Esophagus (tissue), 2 donors: ENCODE results near the gene ZNG1F. TPM values are rescaled to one million over a fixed set of nuclear protein-coding genes. Genes with fewer than 3 reads are reported as not detected.
"Not testable (repeated sequence)": the region's sequence is repeated elsewhere in the genome, so short reads cannot be mapped to it uniquely, and the experiment has no call there.

Source experiments
- H3K27ac ChIP-seq, 2 donors: one replicate each; pipeline ENCODE4 v1.5.1; 2013; ENCODE audit warnings: low read depth in 2 of 2, mild to moderate bottlenecking in 2 of 2, inconsistent platforms in 1 of 2, low read length in 1 of 2, moderate library complexity in 1 of 2
- H3K27me3 ChIP-seq, 2 donors: one replicate each; pipeline ENCODE4 v1.6.1; 2013; ENCODE audit warnings: low read length in 2 of 2, control low read depth in 1 of 2, mild to moderate bottlenecking in 1 of 2; ENCODE audit not compliant: insufficient read depth in 2 of 2, control insufficient read depth in 1 of 2
- H3K36me3 ChIP-seq, 2 donors: one replicate each; pipeline ENCODE4 v1.6.1; 2013; ENCODE audit warnings: low read length in 1 of 2; ENCODE audit not compliant: control insufficient read depth in 2 of 2, insufficient read depth in 2 of 2
- H3K4me1 ChIP-seq, 2 donors: one replicate each; pipeline ENCODE4 v1.6.1; 2013; ENCODE audit warnings: low read length in 1 of 2; ENCODE audit not compliant: control insufficient read depth in 2 of 2, insufficient read depth in 2 of 2
- H3K4me3 ChIP-seq, 2 donors: one replicate each; pipeline ENCODE4 v1.5.1; 2013; ENCODE audit warnings: low read length in 2 of 2, mild to moderate bottlenecking in 2 of 2, low read depth in 1 of 2, moderate library complexity in 1 of 2
- H3K9me3 ChIP-seq, 2 donors: one replicate each; pipeline ENCODE4 v1.6.1; 2013; ENCODE audit warnings: mild to moderate bottlenecking in 2 of 2, low read depth in 1 of 2, low read length in 1 of 2, moderate library complexity in 1 of 2; ENCODE audit not compliant: control insufficient read depth in 2 of 2, insufficient read depth in 1 of 2
- WGBS, 2 donors: extraction: QIAGEN DNeasy Blood & Tissue Kit; methylation state at CpG; one replicate each; pipeline ENCODE4 v1.1.7; 2013; 5-methylcytosine and 5-hydroxymethylcytosine counted together
- polyA plus RNA-seq, 2 donors: library from polyadenylated mRNA; stranded (reverse); fragments of 200-250 nt; gene quantifications; one replicate each; pipeline ENCODE4 v1.2.3, GENCODE V29; 2013
- donor health status: healthy with polysubstance abuse.
- donor health status: Bipolar disorder and iron deficiency.

The ZNG1F gene
- polyA plus RNA-seq, 2 donors = 7.7 to 30.3 TPM

GRCh38 chr9:41219831-41220230 is 30.7 kb upstream of the ZNG1F start:
- not testable (repeated sequence) for H3K4me1 ChIP-seq, H3K9me3 ChIP-seq, H3K27me3 ChIP-seq, H3K36me3 ChIP-seq, H3K4me3 ChIP-seq, H3K27ac ChIP-seq
- WGBS, 2 donors = 86% methylated on average over 2 of the region's 4 CpGs; no CpG with 5 or more reads in 1 of the 2 donors

- WGBS, 2 donors = no CpG with 5 or more reads among the region's 11 CpGs
- H3K4me1 ChIP-seq, H3K9me3 ChIP-seq: not testable (repeated sequence)
Measured at GRCh38 chr9:41188439-41188838, 678 bp downstream of the ZNG1F start.

GRCh38 chr9:41174994-41175393 is 14.1 kb downstream of the ZNG1F start:
- H3K9me3 ChIP-seq, H3K27ac ChIP-seq, H3K4me3 ChIP-seq, H3K36me3 ChIP-seq, H3K27me3 ChIP-seq, H3K4me1 ChIP-seq: not testable (repeated sequence)
- 51 to 76% methylated on average over 1 to 2 of the region's 4 CpGs for WGBS, 2 donors

More at GRCh38 chr9:41188439-41188838, 678 bp downstream of the ZNG1F start:
- not testable (repeated sequence) for H3K27me3 ChIP-seq, H3K4me3 ChIP-seq, H3K36me3 ChIP-seq, H3K27ac ChIP-seq

GRCh38 chr9:41150116-41150515 is 39.0 kb downstream of the ZNG1F start:
- H3K27me3 ChIP-seq, H3K4me3 ChIP-seq, H3K9me3 ChIP-seq, H3K36me3 ChIP-seq, H3K4me1 ChIP-seq, H3K27ac ChIP-seq: not testable (repeated sequence)
- WGBS, 2 donors = 94 to 95% methylated on average over 11 to 14 of the region's 18 CpGs

GRCh38 chr9:41141878-41142277 is 47.2 kb downstream of the ZNG1F start:
- not testable (repeated sequence) for H3K4me3 ChIP-seq, H3K4me1 ChIP-seq, H3K27ac ChIP-seq, H3K9me3 ChIP-seq, H3K36me3 ChIP-seq, H3K27me3 ChIP-seq
- 89 to 97% methylated on average over 2 of the region's 2 CpGs for WGBS, 2 donors

- not testable (repeated sequence) for H3K9me3 ChIP-seq, H3K4me3 ChIP-seq, H3K36me3 ChIP-seq, H3K27me3 ChIP-seq, H3K27ac ChIP-seq, H3K4me1 ChIP-seq
- 70 to 85% methylated on average over 1 to 2 of the region's 15 CpGs for WGBS, 2 donors
Measured at GRCh38 chr9:41128581-41128980, 60.5 kb downstream of the ZNG1F start, which contains the start of gene FOXD4L6. TSS of gene FOXD4L6 (minus strand) at chr9:41128681. CDS start at chr9:41128383, 298 bp downstream.

GRCh38 chr9:41126746-41127446 is 62.2 kb downstream of the ZNG1F start:
- not testable (repeated sequence) for H3K27me3 ChIP-seq, H3K27ac ChIP-seq, H3K4me1 ChIP-seq, H3K4me3 ChIP-seq, H3K36me3 ChIP-seq, H3K9me3 ChIP-seq
- 5 to 9% methylated on average over 8 to 15 of the region's 45 CpGs for WGBS, 2 donors

- H3K9me3 ChIP-seq, H3K27ac ChIP-seq, H3K4me3 ChIP-seq, H3K4me1 ChIP-seq, H3K27me3 ChIP-seq, H3K36me3 ChIP-seq: not testable (repeated sequence)
- WGBS, 2 donors = 6 to 21% methylated on average over 2 to 3 of the region's 3 CpGs
Measured at GRCh38 chr9:41125936-41126335, 63.2 kb downstream of the ZNG1F start.

- no CpG with 5 or more reads among the region's 21 CpGs for WGBS, 2 donors
- not testable (repeated sequence) for H3K36me3 ChIP-seq, H3K4me1 ChIP-seq, H3K9me3 ChIP-seq, H3K27me3 ChIP-seq, H3K4me3 ChIP-seq, H3K27ac ChIP-seq
Measured at GRCh38 chr9:41125109-41125658, 63.9 kb downstream of the ZNG1F start.
